ENCODE data around the gene IGFBP3.

The IGFBP3 gene

GRCh38 chr7:45867471-45867870 lies 53.6 kb downstream of the IGFBP3 start:
- no peak for DNase-seq

- DNase-seq = no peak
These were observed 55.3 kb downstream of the IGFBP3 start for GRCh38 chr7:45865594-45866410.

GRCh38 chr7:45863715-45864114 lies 57.4 kb downstream of the IGFBP3 start:
- DNase-seq = no peak

All from NCI-H345 (cell line).